ENCODE data around the gene DCHS2.

The DCHS2 gene

DNA sequence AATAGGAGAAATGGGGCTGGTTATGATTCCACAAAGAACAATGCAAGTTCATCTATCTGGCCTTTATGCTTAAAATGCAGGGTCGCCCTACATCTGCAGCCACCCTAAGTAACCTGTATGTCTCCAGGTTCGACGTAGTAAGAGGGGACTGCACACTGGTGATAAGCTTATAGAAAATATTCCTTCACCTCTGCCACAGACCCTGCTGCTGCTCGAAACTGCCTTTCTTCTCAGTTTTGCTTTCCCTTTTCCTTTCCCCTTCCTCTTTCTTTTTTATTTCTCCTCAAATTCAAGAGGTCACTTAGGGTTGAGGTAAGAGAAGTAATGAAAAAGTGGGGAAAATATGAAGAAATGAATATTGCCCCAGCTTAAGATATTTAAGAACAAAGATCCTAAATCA lies 123.5 kb downstream of the DCHS2 start:
- no peak for DNase-seq (ENCODE audit: low read depth)

GRCh38 chr4:154367659-154368058 lies 123.9 kb downstream of the DCHS2 start:
- no peak for DNase-seq (ENCODE audit: low read depth)

DNA sequence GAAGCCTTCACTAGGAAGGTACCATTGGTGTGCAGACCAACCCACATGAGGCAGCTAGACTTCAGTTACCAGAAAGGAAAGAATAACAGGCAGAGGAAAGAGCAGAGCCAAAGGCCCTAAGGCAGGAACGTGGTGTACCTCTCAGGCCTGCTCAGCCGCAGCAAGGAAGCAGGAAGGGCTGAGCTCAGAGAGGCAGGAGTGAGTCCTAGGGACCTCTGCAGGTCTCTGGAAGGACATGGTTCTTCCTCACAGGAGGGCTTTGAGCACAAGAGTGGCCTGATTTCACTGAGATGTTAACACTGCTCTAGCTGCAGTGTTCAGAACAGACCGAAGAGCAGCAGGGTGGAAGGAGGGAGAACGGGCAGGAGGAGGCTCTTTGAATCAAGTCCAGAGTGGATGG lies 124.6 kb downstream of the DCHS2 start:
- DNase-seq (ENCODE audit: low read depth): no peak

- no peak for DNase-seq (ENCODE audit: low read depth)
Observed at GRCh38 chr4:154364066-154364845, 127.3 kb downstream of the DCHS2 start.

- DNase-seq (ENCODE audit: low read depth): no peak
Observed at GRCh38 chr4:154361450-154361849, 130.1 kb downstream of the DCHS2 start.

GRCh38 chr4:154360491-154360890 lies 131.1 kb downstream of the DCHS2 start:
- DNase-seq (ENCODE audit: low read depth): no peak

DNA sequence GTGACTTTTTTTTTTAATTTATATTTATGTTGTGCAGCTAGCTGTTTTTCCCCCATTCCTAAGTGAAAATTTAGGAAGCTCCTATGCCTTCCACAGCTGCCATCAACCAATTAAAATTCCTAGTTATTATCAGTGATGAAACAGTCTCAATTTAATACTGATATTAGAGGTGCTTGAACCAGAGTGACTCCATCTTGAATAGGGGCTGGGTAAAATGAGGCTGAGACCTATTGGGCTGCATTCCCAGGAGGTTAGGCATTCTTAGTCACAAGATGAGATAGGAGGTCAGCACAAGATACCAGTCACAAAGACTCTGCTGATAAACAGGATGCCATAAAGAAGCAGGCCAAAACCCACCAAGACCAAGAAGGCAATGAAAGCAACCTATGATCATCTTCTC lies 136.7 kb downstream of the DCHS2 start:
- no peak for DNase-seq (ENCODE audit: low read depth)

- DNase-seq (ENCODE audit: low read depth): no peak
Observed at GRCh38 chr4:154349829-154350228, 141.8 kb downstream of the DCHS2 start.

- no peak for DNase-seq (ENCODE audit: low read depth)
Observed at GRCh38 chr4:154348657-154349056, 142.9 kb downstream of the DCHS2 start.

- no peak for DNase-seq (ENCODE audit: low read depth)
Observed at GRCh38 chr4:154345359-154345758, 146.2 kb downstream of the DCHS2 start.

DNA sequence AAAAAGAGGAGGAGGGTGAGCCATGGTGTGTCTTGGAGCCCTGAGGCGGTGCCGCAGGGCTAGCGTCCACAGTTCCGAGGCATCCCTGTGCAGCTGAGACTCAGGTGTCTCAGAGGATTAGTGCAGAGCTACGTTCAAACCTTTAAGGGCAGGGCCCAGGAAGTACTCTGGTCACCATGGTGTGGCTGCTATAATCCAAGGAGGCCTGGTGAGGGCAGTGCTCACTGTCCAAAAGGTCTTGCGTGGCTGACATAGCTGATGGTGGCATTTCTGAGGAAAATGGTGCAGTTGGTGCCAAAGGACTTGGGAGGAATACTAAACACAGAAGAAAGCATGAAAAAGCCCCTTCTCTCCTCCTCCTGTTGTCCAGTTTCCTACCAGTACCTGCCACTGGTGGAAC lies 146.9 kb downstream of the DCHS2 start:
- no peak for DNase-seq (ENCODE audit: low read depth)

GRCh38 chr4:154343651-154344050 lies 147.9 kb downstream of the DCHS2 start:
- DNase-seq (ENCODE audit: low read depth): no peak

GRCh38 chr4:154341448-154341847 lies 150.2 kb downstream of the DCHS2 start:
- no peak for DNase-seq (ENCODE audit: low read depth)

DNA sequence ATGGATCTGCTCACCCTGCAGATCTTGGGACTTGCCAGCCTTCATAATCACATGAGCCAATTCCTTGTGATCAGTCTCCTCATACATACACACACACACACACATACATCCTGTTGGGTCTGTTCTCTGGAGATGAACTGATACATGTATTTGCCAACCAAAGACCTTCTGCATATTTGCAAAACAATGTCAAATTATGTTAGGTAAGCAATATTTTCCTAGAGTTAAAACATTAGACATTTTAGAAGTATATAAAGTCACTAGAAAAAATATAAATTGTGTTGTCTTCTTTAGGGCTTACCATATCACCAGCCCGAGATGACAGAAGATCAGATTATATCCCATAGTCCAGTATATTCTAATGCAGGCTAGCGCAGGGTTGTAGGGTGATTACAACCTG lies 156.0 kb downstream of the DCHS2 start:
- no peak for DNase-seq (ENCODE audit: low read depth)

DNA sequence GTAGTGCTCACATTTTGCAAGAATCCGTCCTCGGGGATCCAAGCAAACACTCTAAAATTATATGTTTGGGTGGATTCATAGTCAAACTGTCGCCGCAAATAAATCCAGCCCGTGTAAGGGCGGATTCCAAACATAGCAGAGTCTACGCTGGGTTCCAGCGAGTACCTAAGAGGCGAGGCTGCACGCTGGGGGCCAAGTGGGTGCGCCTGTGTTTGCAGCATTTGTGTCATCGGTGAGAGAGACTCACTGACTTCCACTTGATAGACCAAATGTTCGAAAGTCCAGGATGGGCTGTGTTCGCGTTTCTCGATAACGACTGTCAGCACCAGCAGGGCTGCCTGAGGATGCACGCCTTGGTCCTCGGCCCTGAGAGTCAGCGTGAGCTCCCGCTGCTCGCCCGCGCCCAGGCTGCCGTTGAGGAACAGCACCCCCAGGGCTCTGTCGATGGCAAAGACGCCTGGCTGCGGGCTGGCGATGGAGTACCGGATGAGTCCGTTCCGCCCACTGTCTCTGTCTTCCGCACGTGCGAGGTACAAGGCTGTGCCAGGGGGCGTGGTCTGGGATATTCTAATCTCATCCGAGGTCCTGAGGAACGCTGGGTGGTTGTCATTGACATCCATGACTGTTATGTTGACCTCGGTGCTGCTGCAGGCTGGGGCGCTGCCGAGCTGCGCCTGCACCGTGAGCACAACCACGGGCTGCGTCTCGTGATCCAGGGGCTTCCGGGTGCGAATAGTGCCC lies 158.7 kb downstream of the DCHS2 start:
- peak; percentile 22 for DNase-seq (ENCODE audit: low read depth)

- DNase-seq (ENCODE audit: low read depth): no peak
Observed at GRCh38 chr4:154329939-154330338, 161.7 kb downstream of the DCHS2 start.

- no peak for DNase-seq (ENCODE audit: low read depth)
Observed at GRCh38 chr4:154329268-154329868, 162.2 kb downstream of the DCHS2 start.

- no peak for DNase-seq (ENCODE audit: low read depth)
Observed at GRCh38 chr4:154328030-154328429, 163.6 kb downstream of the DCHS2 start.

DNA sequence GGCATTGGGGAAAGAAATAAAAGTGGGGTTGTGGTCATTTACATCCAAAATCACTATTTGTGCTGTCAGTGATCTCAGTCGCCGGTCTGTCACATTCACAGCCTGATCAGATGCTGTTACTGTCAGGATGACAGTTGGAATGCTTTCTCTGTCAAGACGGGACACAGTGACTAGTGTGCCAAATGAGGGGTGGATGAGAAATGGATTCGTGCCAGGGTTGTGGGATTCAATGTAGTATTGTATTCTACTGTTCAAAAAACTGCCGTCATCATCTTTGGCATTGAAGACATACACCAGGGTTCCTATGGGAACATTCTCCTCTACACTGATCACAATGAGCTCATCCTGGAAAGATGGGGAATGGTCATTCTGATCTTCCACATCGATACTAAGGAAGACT lies 171.1 kb downstream of the DCHS2 start:
- DNase-seq (ENCODE audit: low read depth): no peak

DNA sequence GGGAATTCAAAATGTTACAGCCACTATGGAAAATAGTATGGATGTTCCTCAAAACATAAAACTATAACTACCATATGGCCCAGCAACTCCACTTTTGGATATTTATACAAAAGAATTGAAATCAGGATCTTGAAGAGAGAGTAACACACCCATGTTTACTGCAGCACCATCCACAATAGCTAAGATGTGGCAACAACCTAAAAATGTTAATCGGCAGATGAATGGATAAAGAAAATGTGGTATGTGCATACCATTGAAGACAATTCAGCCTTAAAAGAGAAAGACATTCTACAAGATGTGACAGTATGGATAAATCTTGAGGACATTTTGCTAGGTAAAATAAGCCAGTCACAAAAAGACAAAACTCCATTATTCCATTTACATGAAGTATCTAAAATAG lies 171.9 kb downstream of the DCHS2 start:
- no peak for DNase-seq (ENCODE audit: low read depth)

- no peak for DNase-seq (ENCODE audit: low read depth)
Observed at GRCh38 chr4:154317201-154317999, 174.2 kb downstream of the DCHS2 start.

- no peak for DNase-seq (ENCODE audit: low read depth)
Observed at GRCh38 chr4:154315741-154316140, 175.9 kb downstream of the DCHS2 start.

Data from activated T-cell treated with anti-CD3 and anti-CD28 coated beads for 1 hour (primary cell).